Keratinocyte (primary cell): ENCODE measurements around the gene ZBTB2.

ENCODE experiments used
- EZH2 ChIP-seq: IDR thresholded peaks from one replicate; pipeline ENCODE4 v1.6.1; 2012; ENCODE audit warnings: inconsistent platforms, mild to moderate bottlenecking, low read length, moderate library complexity
- TF ChIP-seq, protein P1 (sequence below), 3 experiments: IDR thresholded peaks in 1 of 3; conservative IDR thresholded peaks in 1 of 3; optimal IDR thresholded peaks in 1 of 3; 2 replicates in 2 of 3; 3 replicates in 1 of 3; pipeline versions ENCODE3 to v1.5.1; 2011; ENCODE audit warnings: low read length in 3 of 3, mild to moderate bottlenecking in 3 of 3, moderate library complexity in 2 of 3, control low read depth in 1 of 3, inconsistent platforms in 1 of 3; ENCODE audit not compliant: insufficient read depth in 2 of 3; ENCODE audit errors: extremely low read depth in 1 of 3

DNA sequence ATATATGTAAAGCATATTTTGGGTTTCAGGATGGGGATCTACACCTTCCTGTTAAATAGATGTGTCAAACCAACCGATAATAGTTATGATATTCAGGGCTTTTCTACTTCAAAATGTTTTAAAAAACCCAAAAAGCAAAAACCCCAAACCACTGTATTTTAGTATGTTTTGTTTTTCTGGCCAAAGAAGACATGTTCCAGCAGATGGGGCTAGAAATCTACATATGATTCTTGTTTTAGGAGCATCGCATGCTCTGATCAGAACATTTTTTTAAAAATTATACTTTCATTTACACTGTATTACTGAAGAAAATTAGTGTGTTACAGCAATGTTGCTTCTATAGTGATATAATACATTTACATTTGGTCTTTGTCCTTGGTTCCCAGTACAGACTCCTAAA, 49.6 kb upstream of the ZBTB2 start:
- TF ChIP-seq, protein P1, sequence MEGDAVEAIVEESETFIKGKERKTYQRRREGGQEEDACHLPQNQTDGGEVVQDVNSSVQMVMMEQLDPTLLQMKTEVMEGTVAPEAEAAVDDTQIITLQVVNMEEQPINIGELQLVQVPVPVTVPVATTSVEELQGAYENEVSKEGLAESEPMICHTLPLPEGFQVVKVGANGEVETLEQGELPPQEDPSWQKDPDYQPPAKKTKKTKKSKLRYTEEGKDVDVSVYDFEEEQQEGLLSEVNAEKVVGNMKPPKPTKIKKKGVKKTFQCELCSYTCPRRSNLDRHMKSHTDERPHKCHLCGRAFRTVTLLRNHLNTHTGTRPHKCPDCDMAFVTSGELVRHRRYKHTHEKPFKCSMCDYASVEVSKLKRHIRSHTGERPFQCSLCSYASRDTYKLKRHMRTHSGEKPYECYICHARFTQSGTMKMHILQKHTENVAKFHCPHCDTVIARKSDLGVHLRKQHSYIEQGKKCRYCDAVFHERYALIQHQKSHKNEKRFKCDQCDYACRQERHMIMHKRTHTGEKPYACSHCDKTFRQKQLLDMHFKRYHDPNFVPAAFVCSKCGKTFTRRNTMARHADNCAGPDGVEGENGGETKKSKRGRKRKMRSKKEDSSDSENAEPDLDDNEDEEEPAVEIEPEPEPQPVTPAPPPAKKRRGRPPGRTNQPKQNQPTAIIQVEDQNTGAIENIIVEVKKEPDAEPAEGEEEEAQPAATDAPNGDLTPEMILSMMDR (optimal IDR thresholded peaks at IDR 0.05 in 1 of 3, IDR thresholded peaks at IDR 0.05 in 1 of 3, conservative IDR thresholded peaks at IDR 0.05 in 1 of 3; ENCODE audit: extremely low read depth in 1 of 3, insufficient read depth in 2 of 3, low read length in 3 of 3) = peak in 1 of 3 experiments; percentile 16
- TF ChIP-seq EZH2 = no peak
